ENCODE results near the gene KCNQ1. TPM values are rescaled to one million over a fixed set of nuclear protein-coding genes. Genes with fewer than 3 reads are reported as not detected.

Gene KCNQ1
- total RNA-seq, 1 experiment from 2014 or later: not detected

DNA sequence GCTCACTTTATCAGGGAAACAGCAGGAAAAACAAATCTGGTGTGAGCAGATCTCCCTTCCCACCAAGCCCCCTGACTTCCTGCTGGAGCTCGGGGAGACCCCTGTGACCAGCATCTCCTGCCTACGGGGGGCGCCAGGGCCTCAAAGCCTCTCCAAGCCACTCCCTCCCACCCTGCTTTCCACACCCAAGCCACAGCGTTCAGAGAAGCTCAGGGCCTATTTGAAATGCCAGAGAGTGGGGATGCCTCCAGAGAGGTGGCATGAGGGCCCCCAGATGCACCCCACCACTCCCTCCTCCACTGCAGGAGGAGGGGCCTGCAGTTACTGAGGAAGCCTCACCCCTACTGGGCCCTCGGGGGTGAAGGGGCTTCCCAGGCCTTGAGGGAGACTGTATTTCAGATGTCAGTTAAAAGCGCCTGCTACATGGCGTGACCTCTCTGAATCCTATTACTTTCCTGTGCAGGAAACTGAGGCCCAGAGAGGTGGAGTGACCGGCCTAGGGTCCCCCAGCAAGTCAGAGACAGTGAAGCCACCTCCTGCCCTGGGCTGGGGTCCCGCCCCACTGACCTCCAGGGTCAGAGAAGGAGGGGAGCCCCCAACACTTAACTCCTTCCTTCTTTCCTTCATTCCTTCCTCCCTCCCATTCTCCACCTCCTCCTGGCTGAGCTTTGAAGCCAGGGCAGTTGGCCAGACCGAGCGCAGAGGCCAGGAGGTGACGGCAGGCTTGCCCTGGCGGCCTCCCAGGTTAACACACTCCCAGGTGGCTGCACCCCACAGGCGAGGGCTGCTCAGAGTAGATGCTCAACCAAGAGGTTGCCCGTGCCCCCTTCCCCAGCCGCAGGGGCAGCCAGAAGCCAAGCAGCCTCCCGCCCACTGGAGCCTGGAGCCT lies 446.8 kb downstream of the KCNQ1 start:
- H3K4me1 ChIP-seq: peaks cover 11% of the 10 kb centered on the region; the same call in 1 of the 2 replicates
- H3K9me3 ChIP-seq (replicated peaks): no peaks in the 10 kb centered on the region
- H3K27ac ChIP-seq: no peak overlapping the region
- no peaks in the 10 kb centered on the region for H3K36me3 ChIP-seq
- no peaks in the 10 kb centered on the region for H3K27me3 ChIP-seq
- no peak overlapping the region for H3K4me3 ChIP-seq
- peak; percentile 53 to 71 for DNase-seq

- H3K27ac ChIP-seq: no peak overlapping the region
- no peaks in the 10 kb centered on the region for H3K36me3 ChIP-seq
- peaks cover 11% of the 10 kb centered on the region; the same call in 1 of the 2 replicates for H3K4me1 ChIP-seq
- DNase-seq: no peak
- H3K4me3 ChIP-seq: no peak overlapping the region
- H3K9me3 ChIP-seq (replicated peaks): no peaks in the 10 kb centered on the region
- no peaks in the 10 kb centered on the region for H3K27me3 ChIP-seq
These were observed 447.6 kb downstream of the KCNQ1 start for GRCh38 chr11:2892215-2892966.

DNA sequence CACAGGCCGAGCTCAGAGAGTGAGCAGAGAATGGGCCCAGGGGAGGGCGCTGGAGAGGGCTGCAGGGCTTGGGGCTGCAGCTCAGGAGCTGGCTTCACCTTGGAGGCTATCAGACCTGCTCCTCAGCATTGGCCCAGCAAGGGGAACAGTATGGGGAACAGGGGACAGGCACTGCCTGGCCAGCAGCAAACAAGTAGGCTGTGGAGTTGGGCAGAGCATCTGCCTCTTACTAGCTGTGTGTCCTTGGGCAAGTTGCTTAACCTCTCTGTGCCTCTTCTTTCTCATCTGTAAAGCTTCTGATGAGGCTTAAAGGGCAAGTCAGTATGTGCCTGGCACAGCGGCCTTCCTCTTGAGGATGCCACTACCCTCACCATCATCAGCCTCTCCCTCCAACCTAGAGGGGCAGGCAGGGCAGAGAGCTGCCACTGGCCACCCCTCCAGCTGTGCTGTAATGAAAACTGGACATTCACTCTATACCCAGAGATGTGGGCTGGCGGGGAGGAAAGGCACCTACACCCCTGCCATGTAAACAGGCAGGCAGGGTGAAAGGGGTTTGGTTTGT lies 448.2 kb downstream of the KCNQ1 start:
- Histone ChIP-seq H3K4me3 (no peak overlapping the region), H3K36me3 (no peaks in the 10 kb centered on the region), H3K27me3 (no peaks in the 10 kb centered on the region), H3K4me1 (peaks cover 11% of the 10 kb centered on the region; the same call in 1 of the 2 replicates), H3K9me3 (replicated peaks) (no peaks in the 10 kb centered on the region), H3K27ac (no peak overlapping the region)
- no peak for DNase-seq

- H3K9me3 ChIP-seq (replicated peaks): no peaks in the 10 kb centered on the region
- H3K4me3 ChIP-seq: no peak overlapping the region
- no peak overlapping the region for H3K27ac ChIP-seq
- peaks cover 11% of the 10 kb centered on the region; the same call in 1 of the 2 replicates for H3K4me1 ChIP-seq
- H3K36me3 ChIP-seq: no peaks in the 10 kb centered on the region
- no peak for DNase-seq
- H3K27me3 ChIP-seq: no peaks in the 10 kb centered on the region
These were observed 449.1 kb downstream of the KCNQ1 start for GRCh38 chr11:2893935-2894334.

GRCh38 chr11:2896047-2896446 lies 451.2 kb downstream of the KCNQ1 start:
- H3K27ac ChIP-seq: no peak overlapping the region
- H3K36me3 ChIP-seq: no peaks in the 10 kb centered on the region
- no peaks in the 10 kb centered on the region for H3K9me3 ChIP-seq (replicated peaks)
- DNase-seq: no peak
- H3K27me3 ChIP-seq: no peaks in the 10 kb centered on the region
- no peaks in the 10 kb centered on the region; the same call in 1 of the 2 replicates for H3K4me1 ChIP-seq
- no peak overlapping the region for H3K4me3 ChIP-seq

DNA sequence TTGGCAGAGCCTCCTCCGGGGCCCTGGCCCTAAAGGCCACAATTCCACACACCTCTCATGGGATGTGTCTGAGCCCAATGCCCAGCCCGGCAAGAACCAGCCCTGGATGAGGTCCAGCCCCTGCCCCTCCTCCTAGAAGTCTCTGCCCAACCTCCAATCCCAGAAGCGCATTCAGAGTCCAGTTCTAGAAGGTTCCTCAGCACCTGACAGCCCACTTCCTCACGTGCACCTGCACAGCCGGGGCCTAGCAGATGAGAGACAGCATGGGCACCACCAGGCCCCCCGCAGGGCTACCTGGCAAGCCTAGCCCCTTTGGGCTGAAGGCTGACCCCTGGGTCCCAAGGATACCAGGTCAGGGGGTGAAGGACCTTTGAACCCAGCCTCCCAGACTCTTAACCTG lies 452.2 kb downstream of the KCNQ1 start:
- Histone ChIP-seq H3K27me3 (no peaks in the 10 kb centered on the region), H3K4me1 (no peaks in the 10 kb centered on the region), H3K36me3 (no peaks in the 10 kb centered on the region), H3K4me3 (no peak overlapping the region), H3K9me3 (replicated peaks) (no peaks in the 10 kb centered on the region), H3K27ac (no peak overlapping the region)
- no peak for DNase-seq

DNA sequence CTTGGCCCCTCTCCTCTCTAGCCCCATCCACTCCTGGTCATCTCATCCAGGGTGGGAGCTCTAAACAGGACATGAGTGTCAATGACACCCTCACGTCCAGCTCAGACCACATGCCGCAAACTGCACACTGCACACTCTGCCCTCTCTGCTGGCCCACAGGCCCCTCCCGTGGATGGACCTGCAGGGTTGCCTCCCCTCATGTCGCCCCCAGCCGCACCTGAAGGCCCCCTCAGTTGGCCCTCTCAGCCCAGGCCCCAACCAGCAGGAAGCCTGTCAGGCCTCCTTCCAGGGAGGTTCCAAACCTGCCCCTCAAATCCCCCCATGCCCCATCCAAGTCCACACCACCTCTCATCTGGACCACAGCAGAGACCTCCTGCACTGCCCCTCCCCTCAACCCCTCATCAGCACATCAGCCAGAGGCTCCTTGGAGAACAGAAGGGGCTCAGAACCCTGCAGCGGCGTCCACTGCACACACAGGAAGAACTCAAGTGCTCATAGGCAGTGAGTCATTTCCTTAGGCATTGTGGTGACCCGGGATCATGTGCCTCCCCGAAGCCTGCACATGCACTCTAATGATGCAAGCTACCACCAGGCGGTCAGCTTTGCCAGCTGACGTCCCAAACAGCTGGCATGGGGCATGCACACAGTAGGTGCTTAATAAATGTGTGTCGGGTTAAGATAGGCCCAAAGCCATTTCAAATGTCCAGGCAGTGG lies 453.7 kb downstream of the KCNQ1 start:
- Histone ChIP-seq H3K4me3 (no peak overlapping the region), H3K27me3 (no peaks in the 10 kb centered on the region), H3K27ac (no peak overlapping the region), H3K4me1 (no peaks in the 10 kb centered on the region), H3K36me3 (no peaks in the 10 kb centered on the region), H3K9me3 (replicated peaks) (no peaks in the 10 kb centered on the region)
- peak in 1 of 2 experiments; percentile 39 for DNase-seq

Other genes starting within 250 kb of the KCNQ1 start
- not detected in 2 replicates for gene ASCL2, start 174.4 kb upstream of the KCNQ1 start, total RNA-seq (2014; rRNA removed; shearing (Covaris generic))
- gene C11orf21, start 143.1 kb upstream of the KCNQ1 start, total RNA-seq (2014; rRNA removed; shearing (Covaris generic)): not detected in 2 replicates
- 0.57 TPM in 1 of 2 replicates, not detected in the other for gene TSPAN32, start 143.0 kb upstream of the KCNQ1 start, total RNA-seq (2014; rRNA removed; shearing (Covaris generic))
- gene CD81, start 67.7 kb upstream of the KCNQ1 start, total RNA-seq (2014; rRNA removed; shearing (Covaris generic)): 95.3 and 97.7 TPM in 2 replicates
- gene TSSC4, start 44.3 kb upstream of the KCNQ1 start, total RNA-seq (2014; rRNA removed; shearing (Covaris generic)): 26.7 and 31.1 TPM in 2 replicates
- not detected in 2 replicates for gene TRPM5, start 494 bp upstream of the KCNQ1 start, total RNA-seq (2014; rRNA removed; shearing (Covaris generic))